GM12878 (cell line): ENCODE data around the gene ZFP3. TPM values are rescaled to one million over a fixed set of nuclear protein-coding genes. Genes with fewer than 3 reads are reported as not detected.

Experiments
- BACH1 ChIP-seq: fragments of 450-650 bp; IDR thresholded peaks from 2 replicates; pipeline ENCODE4 v1.6.1; 2017; ENCODE audit warnings: mild to moderate bottlenecking, borderline replicate concordance
- CEBPZ ChIP-seq: fragments of 150-350 bp; IDR thresholded peaks from 2 replicates; pipeline ENCODE4 v1.6.1; 2016; ENCODE audit warnings: low read depth, low read length
- E2F8 ChIP-seq: fragments of 450-650 bp; IDR thresholded peaks from 2 replicates; pipeline ENCODE4 v1.6.1; 2018; ENCODE audit warnings: mild to moderate bottlenecking, low read depth, moderate library complexity; ENCODE audit not compliant: partially characterized antibody
- IKZF1 ChIP-seq: fragments of 450-650 bp; conservative IDR thresholded peaks from 2 replicates; pipeline ENCODE4 v1.6.1; 2017; ENCODE audit warnings: antibody characterized with exemption, mild to moderate bottlenecking
- KLF5 ChIP-seq: fragments of 450-650 bp; IDR thresholded peaks from 2 replicates; pipeline ENCODE4 v1.6.1; 2014; ENCODE audit warnings: mild to moderate bottlenecking; ENCODE audit not compliant: partially characterized antibody
- NFIC ChIP-seq: IDR thresholded peaks from 2 replicates; pipeline ENCODE4 v1.6.1; 2012; ENCODE audit warnings: low read depth, mild to moderate bottlenecking, inconsistent platforms, low read length, moderate library complexity
- PML ChIP-seq: IDR thresholded peaks from 2 replicates; pipeline ENCODE4 v1.6.1; 2012; ENCODE audit warnings: low read length, inconsistent platforms
- POLR2AphosphoS2 ChIP-seq: IDR thresholded peaks from 2 replicates; pipeline ENCODE4 v1.6.1; 2011; ENCODE audit warnings: low read depth, mild to moderate bottlenecking, low read length, improper control_type of control experiment, moderate library complexity
- POU2F2 ChIP-seq: IDR thresholded peaks from 3 replicates; pipeline ENCODE4 v1.6.1; 2011; ENCODE audit warnings: low read depth, mild to moderate bottlenecking, low read length, borderline replicate concordance
- RAD51 ChIP-seq: fragments of 450-650 bp; IDR thresholded peaks from 2 replicates; pipeline ENCODE4 v1.6.1; 2016; ENCODE audit warnings: moderate library complexity, mild to moderate bottlenecking, inconsistent platforms
- RFX5 ChIP-seq: IDR thresholded peaks from 2 replicates; pipeline ENCODE4 v1.6.1; 2011; ENCODE audit warnings: low read depth, low read length, improper control_type of control experiment
- SMAD1 ChIP-seq: fragments of 450-650 bp; IDR thresholded peaks from 2 replicates; pipeline ENCODE4 v1.6.1; 2018; ENCODE audit warnings: mild to moderate bottlenecking, low read depth; ENCODE audit not compliant: partially characterized antibody
- SPI1 ChIP-seq: IDR thresholded peaks from 2 replicates; pipeline ENCODE4 v1.6.1; 2011; ENCODE audit warnings: low read depth, mild to moderate bottlenecking, low read length, moderate library complexity, borderline replicate concordance; ENCODE audit not compliant: insufficient read depth
- ZNF217 ChIP-seq: fragments of 450-650 bp; IDR thresholded peaks from 2 replicates; pipeline ENCODE4 v1.6.1; 2017; ENCODE audit warnings: antibody characterized with exemption, mild to moderate bottlenecking
- polyA plus RNA-seq, 11 experiments: library from polyadenylated mRNA; depleted of rRNA in 4 of 11; unstranded in 6 of 11; stranded (reverse) in 5 of 11; fragments of >200 nt; fragmentation: Nextera tagmentation in 4 of 11; fragmentation: Illumina TruSeq in 1 of 11; extraction: Ambion mirVana in 4 of 11; extraction: Trizol in 1 of 11; gene quantifications; 1 replicate in 1 of 11; 2 replicates in 10 of 11; pipeline versions ENCODE4 v1.2.1 to v1.2.3, GENCODE V29; 2011 to 2016; ENCODE audit warnings: inconsistent platforms in 2 of 11, missing spikeins in 2 of 11, low read depth in 1 of 11
- total RNA-seq, 4 experiments: library from RNA; depleted of rRNA in 3 of 4; stranded (reverse); fragments of >200 nt in 3 of 4; fragmentation: Illumina TruSeq in 1 of 4; extraction: Trizol in 1 of 4; gene quantifications; 2 replicates each; pipeline versions ENCODE4 v1.2.1 to v1.2.3, GENCODE V29; 2013 to 2021
- TF ChIP-seq, protein P1 (sequence below): fragments of 450-650 bp; IDR thresholded peaks from 2 replicates; pipeline ENCODE4 v1.6.1; 2017; ENCODE audit warnings: borderline replicate concordance
- TF ChIP-seq, protein P2 (sequence below): fragments of 450-650 bp; IDR thresholded peaks from 2 replicates; pipeline ENCODE4 v1.6.1; 2017; ENCODE audit warnings: low read depth, mild to moderate bottlenecking, moderate library complexity

ZFP3 gene
- total and polyA plus RNA-seq, 10 of the 15 experiments (the other 5 are each of a cell fraction or from before 2014, with no cell fraction given), result 0.37 to 4.1 (median 1.6) TPM

DNA sequence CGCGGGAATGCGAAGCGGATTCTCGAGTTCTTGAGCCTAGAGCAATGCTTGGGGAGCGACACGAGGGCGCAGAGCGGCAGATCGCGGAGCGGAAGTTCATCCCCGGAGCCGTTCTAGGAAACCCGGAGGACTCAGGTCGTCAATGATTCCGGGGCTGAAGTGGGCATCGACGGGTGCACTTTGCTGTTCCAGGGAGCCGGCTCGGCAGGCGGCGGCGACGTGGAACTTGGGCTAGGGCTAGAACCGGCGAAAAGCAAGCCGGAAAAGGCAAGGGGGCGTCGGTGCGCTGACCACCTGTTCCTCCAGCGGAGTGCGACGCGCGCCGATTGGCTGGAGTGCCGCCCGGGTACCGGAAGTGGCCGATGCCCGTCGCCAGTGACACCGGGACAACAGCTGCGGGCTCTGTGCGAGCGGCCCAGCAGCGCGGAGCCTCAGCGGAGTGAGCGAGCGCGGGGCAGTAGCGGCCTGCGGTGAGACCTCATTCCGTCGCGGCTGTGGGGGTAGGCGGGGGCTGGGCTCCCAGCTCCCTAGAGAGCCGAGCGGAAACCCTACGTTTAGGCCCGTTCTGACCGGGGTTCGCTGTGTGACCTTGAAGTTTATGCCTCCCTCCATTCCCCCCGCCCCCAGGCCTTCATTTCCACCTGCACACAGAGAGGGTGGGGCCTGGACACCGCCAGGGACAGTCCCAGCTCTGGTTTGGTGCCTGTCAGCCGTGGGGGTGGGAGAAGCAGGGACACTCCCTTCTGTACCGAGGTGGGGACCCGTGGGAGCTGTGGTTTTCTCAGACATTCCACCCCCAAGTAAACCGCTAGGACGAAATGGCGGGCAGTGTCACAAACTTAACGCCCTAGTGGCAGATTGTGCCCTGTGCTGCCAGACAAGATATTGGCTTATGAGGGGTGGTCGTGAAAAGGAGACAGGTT is at the start of gene ZFP3 (continued):
- peak; percentile 50 for TF ChIP-seq E2F8
- TF ChIP-seq KLF5, result peak; percentile 24
- peak; percentile 67; the same call in 1 of the 2 replicates for TF ChIP-seq PML
- TF ChIP-seq BACH1, result 0 out of 2 replicates have a peak, but pooled peaks have one; percentile 26
- TF ChIP-seq POU2F2, result no peak; the same call in 1 of the 3 replicates
- TF ChIP-seq RFX5, result 0 out of 2 replicates have a peak, but pooled peaks have one; percentile 18
- no peak for TF ChIP-seq NFIC
- TF ChIP-seq RAD51, result peak; percentile 35; the same call in 1 of the 2 replicates
- TF ChIP-seq IKZF1, result peak; percentile 91
- peak; percentile 64; the same call in 1 of the 2 replicates for TF ChIP-seq POLR2AphosphoS2
- TF ChIP-seq, protein P1, sequence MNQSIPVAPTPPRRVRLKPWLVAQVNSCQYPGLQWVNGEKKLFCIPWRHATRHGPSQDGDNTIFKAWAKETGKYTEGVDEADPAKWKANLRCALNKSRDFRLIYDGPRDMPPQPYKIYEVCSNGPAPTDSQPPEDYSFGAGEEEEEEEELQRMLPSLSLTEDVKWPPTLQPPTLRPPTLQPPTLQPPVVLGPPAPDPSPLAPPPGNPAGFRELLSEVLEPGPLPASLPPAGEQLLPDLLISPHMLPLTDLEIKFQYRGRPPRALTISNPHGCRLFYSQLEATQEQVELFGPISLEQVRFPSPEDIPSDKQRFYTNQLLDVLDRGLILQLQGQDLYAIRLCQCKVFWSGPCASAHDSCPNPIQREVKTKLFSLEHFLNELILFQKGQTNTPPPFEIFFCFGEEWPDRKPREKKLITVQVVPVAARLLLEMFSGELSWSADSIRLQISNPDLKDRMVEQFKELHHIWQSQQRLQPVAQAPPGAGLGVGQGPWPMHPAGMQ, result peak; percentile 48; the same call in 1 of the 2 replicates
- TF ChIP-seq, protein P2, sequence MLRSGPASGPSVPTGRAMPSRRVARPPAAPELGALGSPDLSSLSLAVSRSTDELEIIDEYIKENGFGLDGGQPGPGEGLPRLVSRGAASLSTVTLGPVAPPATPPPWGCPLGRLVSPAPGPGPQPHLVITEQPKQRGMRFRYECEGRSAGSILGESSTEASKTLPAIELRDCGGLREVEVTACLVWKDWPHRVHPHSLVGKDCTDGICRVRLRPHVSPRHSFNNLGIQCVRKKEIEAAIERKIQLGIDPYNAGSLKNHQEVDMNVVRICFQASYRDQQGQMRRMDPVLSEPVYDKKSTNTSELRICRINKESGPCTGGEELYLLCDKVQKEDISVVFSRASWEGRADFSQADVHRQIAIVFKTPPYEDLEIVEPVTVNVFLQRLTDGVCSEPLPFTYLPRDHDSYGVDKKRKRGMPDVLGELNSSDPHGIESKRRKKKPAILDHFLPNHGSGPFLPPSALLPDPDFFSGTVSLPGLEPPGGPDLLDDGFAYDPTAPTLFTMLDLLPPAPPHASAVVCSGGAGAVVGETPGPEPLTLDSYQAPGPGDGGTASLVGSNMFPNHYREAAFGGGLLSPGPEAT, result peak; percentile 48; the same call in 1 of the 2 replicates
- no peak for TF ChIP-seq CEBPZ
- peak; percentile 38; the same call in 1 of the 2 replicates for TF ChIP-seq SPI1
- 0 out of 2 replicates have a peak, but pooled peaks have one; percentile 20 for TF ChIP-seq ZNF217
- TF ChIP-seq SMAD1, result no peak
